ENCODE data around the gene FNIP1.

GRCh38 chr5:131749723-131750470 is 46.9 kb downstream of the FNIP1 start:
- TF ChIP-seq POLR2AphosphoS5 (IDR thresholded peaks at IDR 0.05): no peak
- no peak for TF ChIP-seq CTCF (IDR thresholded peaks at IDR 0.05 in 8 of 11, conservative IDR thresholded peaks at IDR 0.05 in 3 of 11)
- TF ChIP-seq POLR2A (IDR thresholded peaks at IDR 0.05): no peak

Data from spleen (tissue), 7 donors.